D721Med (cell line): ENCODE results near the gene MYO5C.

Experiments
- DNase-seq: peaks from one replicate; pipeline ENCODE4 v3.0.0; 2011; ENCODE audit warnings: low spot score; ENCODE audit not compliant: insufficient read length
- FAIRE-seq: peaks from 2 replicates; lab custom pipeline; 2011; peaks lifted over from hg19 to GRCh38; lab: Jason Lieb, UNC
- CTCF ChIP-seq: IDR thresholded peaks from 2 replicates; pipeline ENCODE4 v1.5.1; 2012; ENCODE audit warnings: mild to moderate bottlenecking, control low read depth; ENCODE audit not compliant: insufficient read depth; ENCODE audit errors: missing control alignments

The MYO5C gene

GRCh38 chr15:52295421-52296001 is at the start of gene MYO5C:
Gene MYO5C (minus strand): TSS chr15:52295804. CDS start chr15:52295636, 168 bp downstream.
- no peak for DNase-seq

GRCh38 chr15:52344592-52344991 is 49.0 kb upstream of the MYO5C start:
- DNase-seq (no peak), FAIRE-seq (no peak)
- no peak for TF ChIP-seq CTCF

More at GRCh38 chr15:52295421-52296001, at the start of gene MYO5C:
- TF ChIP-seq CTCF = no peak
- no peak for FAIRE-seq

DNA sequence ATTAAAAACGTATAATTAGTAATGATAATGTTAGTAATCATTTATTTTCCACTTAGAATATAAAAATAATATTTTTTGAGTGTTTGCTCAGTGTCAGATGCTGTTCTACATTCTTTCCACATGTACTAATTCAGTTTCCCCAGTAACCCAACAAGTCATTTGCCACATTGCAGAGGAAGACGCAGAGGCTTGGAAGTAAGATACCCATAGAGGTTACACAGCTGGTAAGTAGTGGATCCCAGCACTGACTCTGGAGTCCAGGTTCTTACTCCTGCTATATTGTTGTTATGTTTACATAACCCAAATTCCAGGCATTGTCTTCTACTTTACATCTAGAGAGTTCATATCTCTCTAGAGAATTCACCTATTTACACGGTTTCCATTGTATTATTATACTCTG is 48.2 kb upstream of the MYO5C start:
- TF ChIP-seq CTCF = no peak
- FAIRE-seq (no peak), DNase-seq (no peak)

GRCh38 chr15:52340093-52340492 is 44.5 kb upstream of the MYO5C start:
- TF ChIP-seq CTCF = no peak
- FAIRE-seq (no peak), DNase-seq (no peak)

DNA sequence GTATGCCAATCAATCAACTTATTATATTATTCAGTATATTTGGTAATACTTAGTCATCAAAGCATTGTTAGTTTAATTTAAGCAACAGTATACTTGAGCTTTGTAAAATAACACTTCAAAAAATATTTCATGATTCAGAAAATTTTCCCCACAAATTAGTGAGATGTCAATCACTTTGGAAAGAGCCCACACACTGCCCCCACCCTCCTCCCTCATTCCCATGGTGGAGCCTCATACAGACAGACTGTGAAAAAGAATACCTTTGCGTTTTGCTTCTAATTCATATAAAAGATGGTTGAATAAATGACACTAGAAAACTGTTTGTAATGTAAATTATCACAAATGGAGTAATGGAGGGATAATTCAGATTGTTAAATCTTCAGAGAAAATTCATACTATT is 43.3 kb upstream of the MYO5C start:
- FAIRE-seq (no peak), DNase-seq (no peak)
- TF ChIP-seq CTCF = no peak

DNA sequence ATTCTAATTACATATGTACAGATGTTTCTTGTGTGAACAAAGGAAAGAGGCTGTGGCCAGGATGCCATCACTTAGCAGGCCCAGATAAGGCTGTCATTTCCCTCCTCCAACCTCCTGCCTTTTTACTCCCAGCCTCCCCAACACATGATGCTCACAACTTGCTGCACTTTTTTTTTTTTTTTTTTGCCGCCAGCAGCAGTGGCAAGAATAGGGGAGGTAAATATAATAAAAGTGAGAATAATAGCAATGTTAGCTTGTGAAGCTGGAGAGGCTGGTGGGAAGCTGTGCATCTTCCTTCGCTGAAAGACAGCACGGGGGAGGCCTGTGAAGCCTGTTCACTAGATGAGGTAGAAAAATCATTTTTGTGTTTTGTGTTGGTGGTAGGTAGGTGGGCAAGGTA is 42.5 kb upstream of the MYO5C start:
- no peak for DNase-seq
- no peak for TF ChIP-seq CTCF
- no peak for FAIRE-seq

- FAIRE-seq (no peak), DNase-seq (no peak)
- no peak for TF ChIP-seq CTCF
Measured at GRCh38 chr15:52337198-52337853, 41.7 kb upstream of the MYO5C start.
